ENCODE data around the gene FAM124A. TPM values are rescaled to one million over a fixed set of nuclear protein-coding genes. Genes with fewer than 3 reads are reported as not detected.

The FAM124A gene, protein sequence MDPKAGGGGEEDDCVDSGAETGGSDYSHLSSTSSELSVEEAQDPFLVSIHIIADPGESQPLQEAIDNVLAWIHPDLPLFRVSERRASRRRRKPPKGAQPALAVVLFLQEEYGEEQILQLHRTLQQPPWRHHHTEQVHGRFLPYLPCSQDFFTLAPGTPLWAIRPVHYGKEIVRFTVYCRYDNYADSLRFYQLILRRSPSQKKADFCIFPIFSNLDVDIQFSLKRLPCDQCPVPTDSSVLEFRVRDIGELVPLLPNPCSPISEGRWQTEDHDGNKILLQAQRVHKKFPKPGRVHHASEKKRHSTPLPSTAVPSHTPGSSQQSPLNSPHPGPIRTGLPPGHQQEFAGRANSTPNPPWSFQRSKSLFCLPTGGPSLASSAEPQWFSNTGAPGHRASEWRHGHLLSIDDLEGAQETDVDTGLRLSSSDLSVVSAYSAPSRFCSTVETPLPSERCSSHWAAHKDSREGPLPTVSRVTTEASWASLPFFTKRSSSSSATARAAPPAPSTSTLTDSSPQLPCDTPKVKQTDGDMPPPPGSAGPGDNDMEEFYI
- total RNA-seq, result 10 to 100 TPM in 1 of 2 donors, 1 to 10 TPM in 1; 4.2 to 13.7 TPM

DNA sequence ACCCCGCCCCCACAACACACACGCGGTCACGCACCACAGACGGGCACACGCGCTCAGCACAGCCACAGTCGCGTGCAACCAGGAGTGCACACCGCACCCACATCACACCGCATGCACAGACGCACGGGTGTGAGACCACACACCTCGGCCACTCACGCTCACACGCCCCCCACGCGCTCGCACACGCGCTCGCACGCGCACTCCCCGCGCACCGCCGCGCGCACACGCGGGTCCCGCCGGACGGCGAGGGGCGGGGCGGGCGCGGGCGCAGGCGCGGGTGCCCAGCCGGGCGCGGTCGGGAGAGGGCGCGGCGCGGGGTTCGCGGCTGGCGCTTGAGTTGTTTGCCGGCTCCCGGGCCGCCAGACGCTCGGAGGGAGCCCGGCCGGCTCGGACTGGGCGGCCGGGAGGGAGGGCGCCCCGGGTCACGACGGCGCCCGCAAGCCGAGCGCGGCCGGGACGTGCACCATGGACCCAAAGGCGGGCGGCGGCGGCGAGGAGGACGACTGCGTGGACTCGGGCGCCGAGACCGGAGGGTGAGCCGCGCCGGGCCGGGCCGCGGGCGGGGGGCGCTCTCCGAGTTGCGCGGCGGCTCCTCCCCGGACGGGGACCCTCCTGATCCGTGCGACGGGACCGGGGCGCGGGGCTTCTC, at the start of gene FAM124A:
Gene FAM124A (plus strand): TSS at position 362 of the 649 bp plus-strand sequence. CDS start 104 bp downstream, at position 466.
- Histone ChIP-seq H3K27me3 (replicated peaks; ENCODE audit: insufficient read depth) (no peaks in the 10 kb centered on the region), H3K27ac (no peak within 1 kb of the TSS), H3K9me3 (no peaks in the 10 kb centered on the region), H3K4me1 (ENCODE audit: control insufficient read depth in 1 of 2, low read depth in 2 of 2) (peaks cover 0 to 14% of the 10 kb centered on the region in 2 donors), H3K4me3 (peak within 1 kb of the TSS; percentile 91), H3K36me3 (no peaks in the 10 kb centered on the region)
- TF ChIP-seq, protein P1, sequence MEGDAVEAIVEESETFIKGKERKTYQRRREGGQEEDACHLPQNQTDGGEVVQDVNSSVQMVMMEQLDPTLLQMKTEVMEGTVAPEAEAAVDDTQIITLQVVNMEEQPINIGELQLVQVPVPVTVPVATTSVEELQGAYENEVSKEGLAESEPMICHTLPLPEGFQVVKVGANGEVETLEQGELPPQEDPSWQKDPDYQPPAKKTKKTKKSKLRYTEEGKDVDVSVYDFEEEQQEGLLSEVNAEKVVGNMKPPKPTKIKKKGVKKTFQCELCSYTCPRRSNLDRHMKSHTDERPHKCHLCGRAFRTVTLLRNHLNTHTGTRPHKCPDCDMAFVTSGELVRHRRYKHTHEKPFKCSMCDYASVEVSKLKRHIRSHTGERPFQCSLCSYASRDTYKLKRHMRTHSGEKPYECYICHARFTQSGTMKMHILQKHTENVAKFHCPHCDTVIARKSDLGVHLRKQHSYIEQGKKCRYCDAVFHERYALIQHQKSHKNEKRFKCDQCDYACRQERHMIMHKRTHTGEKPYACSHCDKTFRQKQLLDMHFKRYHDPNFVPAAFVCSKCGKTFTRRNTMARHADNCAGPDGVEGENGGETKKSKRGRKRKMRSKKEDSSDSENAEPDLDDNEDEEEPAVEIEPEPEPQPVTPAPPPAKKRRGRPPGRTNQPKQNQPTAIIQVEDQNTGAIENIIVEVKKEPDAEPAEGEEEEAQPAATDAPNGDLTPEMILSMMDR (IDR thresholded peaks at IDR 0.05), result no peak
- ATAC-seq (ENCODE audit: insufficient number of reproducible peaks, low FRiP score, low read depth) (peak; percentile 63), DNase-seq (ENCODE audit: low spot score) (no peak)

DNA sequence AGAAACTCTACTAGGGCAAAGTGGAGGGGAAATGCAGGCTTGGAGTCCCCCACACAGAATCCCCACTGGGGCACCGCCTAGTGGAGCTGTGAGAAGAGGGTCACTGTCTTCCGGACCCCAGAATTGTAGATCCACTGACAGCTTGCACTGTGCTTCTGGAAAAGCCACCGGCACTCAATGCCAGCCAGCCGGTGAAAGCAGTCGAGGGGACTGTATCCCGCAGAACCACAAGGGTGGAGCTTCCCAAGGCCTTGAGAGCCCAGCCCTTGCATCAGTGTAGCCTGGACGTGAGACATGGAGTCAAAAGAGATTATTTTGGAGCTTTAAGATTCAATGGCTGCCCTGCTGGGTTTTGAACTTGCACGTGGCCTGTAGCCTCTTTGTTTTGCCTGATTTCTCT, 47.2 kb upstream of the FAM124A start:
- H3K36me3 ChIP-seq, result no peaks in the 10 kb centered on the region
- H3K9me3 ChIP-seq, result no peaks in the 10 kb centered on the region
- H3K27ac ChIP-seq, result no peak overlapping the region
- no peaks in the 10 kb centered on the region for H3K4me1 ChIP-seq (ENCODE audit: control insufficient read depth in 1 of 2, low read depth in 2 of 2)
- TF ChIP-seq, protein P1 (IDR thresholded peaks at IDR 0.05), result no peak
- DNase-seq (ENCODE audit: low spot score) (no peak), ATAC-seq (ENCODE audit: insufficient number of reproducible peaks, low FRiP score, low read depth) (no peak)
- H3K4me3 ChIP-seq, result no peak overlapping the region
- no peaks in the 10 kb centered on the region for H3K27me3 ChIP-seq (replicated peaks; ENCODE audit: insufficient read depth)

DNA sequence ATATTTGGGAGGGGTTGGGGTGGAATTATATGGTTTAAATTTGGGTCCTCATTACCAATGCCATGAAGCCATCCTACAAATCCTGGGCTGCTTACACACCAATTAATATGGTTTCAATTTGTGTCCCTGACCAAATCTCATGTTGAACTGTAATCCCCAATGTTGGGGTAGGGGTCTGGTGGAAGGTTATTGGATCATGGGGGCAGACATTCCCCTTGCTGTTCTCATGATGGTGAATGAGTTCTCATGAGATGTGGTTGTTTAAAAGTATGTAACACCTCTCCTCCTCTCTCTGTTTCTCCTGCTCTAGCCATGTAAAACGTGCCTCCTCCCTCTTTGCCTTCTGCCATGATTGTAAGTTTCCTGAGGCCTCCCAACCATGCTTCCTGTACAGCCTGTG, 46.6 kb upstream of the FAM124A start:
- Histone ChIP-seq H3K36me3 (no peaks in the 10 kb centered on the region), H3K4me3 (no peak overlapping the region), H3K27me3 (replicated peaks; ENCODE audit: insufficient read depth) (no peaks in the 10 kb centered on the region), H3K4me1 (ENCODE audit: control insufficient read depth in 1 of 2, low read depth in 2 of 2) (no peaks in the 10 kb centered on the region), H3K27ac (no peak overlapping the region), H3K9me3 (no peaks in the 10 kb centered on the region)
- ATAC-seq (ENCODE audit: insufficient number of reproducible peaks, low FRiP score, low read depth) (no peak), DNase-seq (ENCODE audit: low spot score) (no peak)
- TF ChIP-seq, protein P1 (IDR thresholded peaks at IDR 0.05), result no peak

DNA sequence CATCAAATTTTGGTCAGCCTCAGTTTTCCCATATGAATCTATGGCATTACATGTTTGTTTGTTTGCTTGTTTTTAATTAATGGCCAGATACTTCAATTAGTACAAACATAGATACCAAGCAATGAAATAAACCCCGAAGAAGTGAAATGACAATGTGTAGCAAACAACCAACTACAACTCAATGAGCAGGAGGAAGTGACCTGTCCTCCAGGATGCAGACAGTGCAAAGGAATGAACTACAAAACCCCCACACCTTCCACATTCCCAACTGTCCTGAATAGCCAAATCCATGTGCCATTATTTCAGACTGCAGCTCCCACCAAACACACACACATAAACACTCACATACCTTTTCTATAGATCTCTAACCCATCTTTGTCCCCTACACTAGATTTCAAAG, 45.0 kb upstream of the FAM124A start:
- Histone ChIP-seq H3K4me1 (ENCODE audit: control insufficient read depth in 1 of 2, low read depth in 2 of 2) (no peaks in the 10 kb centered on the region), H3K36me3 (no peaks in the 10 kb centered on the region), H3K27ac (no peak overlapping the region), H3K9me3 (no peaks in the 10 kb centered on the region), H3K4me3 (no peak overlapping the region), H3K27me3 (replicated peaks; ENCODE audit: insufficient read depth) (no peaks in the 10 kb centered on the region)
- DNase-seq (ENCODE audit: low spot score), result no peak
- no peak for ATAC-seq (ENCODE audit: insufficient number of reproducible peaks, low FRiP score, low read depth)
- TF ChIP-seq, protein P1 (IDR thresholded peaks at IDR 0.05), result no peak

DNA sequence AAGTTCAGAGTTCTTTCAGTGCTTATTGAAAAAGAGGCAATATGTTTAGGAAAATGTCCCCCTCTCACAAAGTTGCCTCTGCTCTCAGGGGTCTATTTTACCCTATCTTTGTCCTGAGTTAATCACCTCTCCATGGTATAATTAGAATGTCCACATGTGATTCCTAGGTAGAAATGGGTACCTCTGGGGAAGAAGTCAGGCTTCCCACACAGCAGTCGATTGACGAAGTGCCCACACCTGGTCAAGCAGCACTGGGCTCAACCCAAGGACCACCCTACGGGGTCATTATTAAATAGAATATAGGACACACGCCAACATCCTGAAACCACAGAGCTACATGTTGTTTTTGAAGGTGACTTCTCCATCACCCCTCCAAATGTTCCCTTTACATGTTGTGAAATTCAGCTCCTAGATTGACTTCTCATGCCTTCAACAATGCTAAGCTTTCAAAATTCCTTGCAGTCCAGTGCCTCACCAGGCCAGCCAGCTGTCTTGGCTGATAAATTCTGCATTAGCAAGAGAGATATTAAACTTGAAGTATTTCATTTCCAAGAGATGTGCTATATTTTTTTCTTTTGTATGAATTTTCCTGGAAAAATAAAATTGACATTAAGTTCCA, 43.6 kb upstream of the FAM124A start:
- Histone ChIP-seq H3K27me3 (replicated peaks; ENCODE audit: insufficient read depth) (no peaks in the 10 kb centered on the region), H3K9me3 (no peaks in the 10 kb centered on the region), H3K36me3 (no peaks in the 10 kb centered on the region), H3K27ac (no peak overlapping the region), H3K4me1 (ENCODE audit: control insufficient read depth in 1 of 2, low read depth in 2 of 2) (no peaks in the 10 kb centered on the region), H3K4me3 (no peak overlapping the region)
- TF ChIP-seq, protein P1 (IDR thresholded peaks at IDR 0.05), result no peak
- DNase-seq (ENCODE audit: low spot score), result no peak
- ATAC-seq (ENCODE audit: insufficient number of reproducible peaks, low FRiP score, low read depth), result no peak
